Breast epithelium (tissue), 4 donors: ENCODE data around the gene ZNF217. TPM values are rescaled to one million over a fixed set of nuclear protein-coding genes. Genes with fewer than 3 reads are reported as not detected.

Source experiments
- DNase-seq, 2 donors: peaks; one replicate each; pipeline ENCODE4 v3.0.0-alpha.2; 2019; ENCODE audit warnings: low spot score in 2 of 2
- H3K27ac ChIP-seq, 2 donors: fragments of 200-600 bp; sonication (generic) in 1 of 2; one replicate each; pipeline ENCODE4 v1.5.1; 2016 to 2019; ENCODE audit warnings: mild to moderate bottlenecking in 1 of 2
- H3K27me3 ChIP-seq, 2 donors: fragments of 200-600 bp; sonication (generic) in 1 of 2; one replicate each; pipeline versions ENCODE4 v1.5.1 to v1.6.0; 2017 to 2019; ENCODE audit warnings: control low read depth in 1 of 2, mild to moderate bottlenecking in 1 of 2
- H3K36me3 ChIP-seq: fragments of 200-600 bp; one replicate; pipeline ENCODE4 v1.5.1; 2019
- H3K4me1 ChIP-seq, 2 donors: fragments of 200-600 bp; sonication (generic); one replicate each; pipeline ENCODE4 v1.5.1; 2016 to 2019; ENCODE audit warnings: control low read depth in 1 of 2
- H3K4me3 ChIP-seq, 3 donors: fragments of 200-600 bp; sonication (generic); 1 replicate in 2 of 3; 2 replicates in 1 of 3; pipeline ENCODE4 v1.5.1; 2016 to 2019; ENCODE audit warnings: mild to moderate bottlenecking in 3 of 3, moderate library complexity in 2 of 3
- H3K9me3 ChIP-seq, 2 donors: fragments of 200-600 bp; sonication (generic) in 1 of 2; one replicate each; pipeline ENCODE4 v1.5.1; 2016 to 2019; ENCODE audit warnings: control low read depth in 1 of 2
- POLR2A ChIP-seq: fragments of 450-650 bp; IDR thresholded peaks from one replicate; pipeline ENCODE4 v1.6.1; 2016; ENCODE audit warnings: antibody characterized with exemption, mild to moderate bottlenecking, moderate library complexity
- POLR2AphosphoS5 ChIP-seq, 3 donors: sonication (generic); formaldehyde crosslinking; IDR thresholded peaks; one replicate each; pipeline ENCODE4 v1.6.1; 2017; ENCODE audit warnings: antibody characterized with exemption in 3 of 3
- intact Hi-C: fragments of 100-400 bp; cut with DNase I; formaldehyde crosslinking; loops from one replicate; pipeline ENCODE4 v1.15.1; 2023; ENCODE audit warnings: low total_unique reads
- total RNA-seq, 3 donors: library from RNA; depleted of rRNA; stranded (reverse); fragments of >200 nt; gene quantifications; one replicate each; pipeline ENCODE4 v1.1.0, GENCODE V29; 2016
- TF ChIP-seq, protein P1 (sequence below), 3 donors: fragments of 450-650 bp; IDR thresholded peaks; one replicate each; pipeline ENCODE4 v1.5.1; 2016 to 2017; ENCODE audit warnings: antibody characterized with exemption in 3 of 3, mild to moderate bottlenecking in 3 of 3, moderate library complexity in 3 of 3

ZNF217 gene
- total RNA-seq, 3 donors from 2014 or later, result 22.4 to 54.7 (median 48.3) TPM

DNA sequence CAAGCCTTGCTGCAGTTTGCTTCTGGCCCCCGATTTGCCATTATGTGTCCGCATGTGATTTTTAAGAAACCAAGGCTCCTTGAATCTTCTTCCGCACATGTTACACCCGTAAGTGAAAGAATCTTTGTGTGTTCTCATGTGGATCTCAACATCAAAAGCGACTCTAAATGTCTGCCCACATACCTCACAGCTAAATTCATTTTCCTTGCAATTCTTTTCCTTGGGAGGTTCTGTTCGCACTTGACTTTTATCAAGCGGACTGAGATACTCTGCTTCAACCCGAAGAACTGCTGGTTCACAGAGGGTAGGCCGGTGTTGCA lies 11.4 kb downstream of the ZNF217 start:
- Histone ChIP-seq H3K4me1 (peaks cover 0 to 26% of the 10 kb centered on the region in 2 donors), H3K27me3 (no peaks in the 10 kb centered on the region), H3K36me3 (no peaks in the 10 kb centered on the region), H3K4me3 (peak overlapping the region in 2 of 3 donors; percentile 17 to 35), H3K27ac (peak overlapping the region; percentile 84 to 87), H3K9me3 (no peaks in the 10 kb centered on the region)
- TF ChIP-seq POLR2A (no peak), POLR2AphosphoS5 (IDR thresholded peaks at IDR 0.05) (no peak)
- TF ChIP-seq, protein P1, sequence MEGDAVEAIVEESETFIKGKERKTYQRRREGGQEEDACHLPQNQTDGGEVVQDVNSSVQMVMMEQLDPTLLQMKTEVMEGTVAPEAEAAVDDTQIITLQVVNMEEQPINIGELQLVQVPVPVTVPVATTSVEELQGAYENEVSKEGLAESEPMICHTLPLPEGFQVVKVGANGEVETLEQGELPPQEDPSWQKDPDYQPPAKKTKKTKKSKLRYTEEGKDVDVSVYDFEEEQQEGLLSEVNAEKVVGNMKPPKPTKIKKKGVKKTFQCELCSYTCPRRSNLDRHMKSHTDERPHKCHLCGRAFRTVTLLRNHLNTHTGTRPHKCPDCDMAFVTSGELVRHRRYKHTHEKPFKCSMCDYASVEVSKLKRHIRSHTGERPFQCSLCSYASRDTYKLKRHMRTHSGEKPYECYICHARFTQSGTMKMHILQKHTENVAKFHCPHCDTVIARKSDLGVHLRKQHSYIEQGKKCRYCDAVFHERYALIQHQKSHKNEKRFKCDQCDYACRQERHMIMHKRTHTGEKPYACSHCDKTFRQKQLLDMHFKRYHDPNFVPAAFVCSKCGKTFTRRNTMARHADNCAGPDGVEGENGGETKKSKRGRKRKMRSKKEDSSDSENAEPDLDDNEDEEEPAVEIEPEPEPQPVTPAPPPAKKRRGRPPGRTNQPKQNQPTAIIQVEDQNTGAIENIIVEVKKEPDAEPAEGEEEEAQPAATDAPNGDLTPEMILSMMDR (IDR thresholded peaks at IDR 0.05), result no peak
- DNase-seq, result no peak
- intact Hi-C loops, result no loop called here

DNA sequence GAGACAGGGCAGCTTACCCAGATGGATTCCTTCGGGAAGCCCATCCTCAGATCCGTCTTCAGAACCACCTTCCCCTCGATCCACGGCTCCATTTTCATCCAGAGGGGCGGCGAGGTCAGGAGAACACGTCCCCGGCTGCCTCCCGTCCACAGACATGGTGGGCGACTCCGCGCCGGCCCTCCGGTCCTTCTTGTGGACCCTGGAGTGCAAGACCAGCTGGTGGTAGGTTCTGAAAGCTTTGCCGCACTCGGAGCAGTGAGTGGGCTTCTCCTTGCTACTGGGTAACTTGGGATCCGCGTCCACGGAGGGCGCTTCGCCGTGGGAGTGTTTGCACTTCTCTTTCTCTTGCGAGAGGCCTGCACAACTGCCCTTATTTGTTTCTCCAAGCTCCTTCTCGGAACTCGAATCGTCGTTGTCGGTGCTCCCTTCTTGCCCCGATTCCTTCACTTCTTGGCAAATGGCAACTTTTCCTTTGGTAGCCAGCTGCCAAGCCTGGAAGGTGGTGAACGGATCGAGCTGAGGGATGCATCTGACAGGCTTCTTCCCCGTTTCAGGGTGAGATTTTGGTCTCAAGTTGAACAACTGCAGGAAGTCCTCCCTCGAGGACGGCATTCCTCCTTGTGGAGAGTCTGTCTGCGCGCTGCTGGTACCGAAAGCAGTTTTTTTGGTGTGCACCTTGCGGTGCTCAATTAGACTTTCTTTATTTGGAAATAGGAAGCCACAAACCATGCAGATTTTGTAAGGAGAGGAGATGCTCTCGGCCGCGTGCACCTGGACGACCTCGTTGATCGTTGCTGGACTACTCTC lies 12.0 kb downstream of the ZNF217 start:
- TF ChIP-seq POLR2AphosphoS5 (IDR thresholded peaks at IDR 0.05) (no peak), POLR2A (no peak)
- TF ChIP-seq, protein P1 (IDR thresholded peaks at IDR 0.05), result no peak
- DNase-seq, result peak in 1 of 2 donors; percentile 48
- Histone ChIP-seq H3K9me3 (no peaks in the 10 kb centered on the region), H3K4me1 (peaks cover 0 to 26% of the 10 kb centered on the region in 2 donors), H3K36me3 (no peaks in the 10 kb centered on the region), H3K27ac (peak overlapping the region; percentile 84 to 87), H3K4me3 (peak overlapping the region in 2 of 3 donors; percentile 17 to 35), H3K27me3 (no peaks in the 10 kb centered on the region)
- intact Hi-C loops, result no loop called here

DNA sequence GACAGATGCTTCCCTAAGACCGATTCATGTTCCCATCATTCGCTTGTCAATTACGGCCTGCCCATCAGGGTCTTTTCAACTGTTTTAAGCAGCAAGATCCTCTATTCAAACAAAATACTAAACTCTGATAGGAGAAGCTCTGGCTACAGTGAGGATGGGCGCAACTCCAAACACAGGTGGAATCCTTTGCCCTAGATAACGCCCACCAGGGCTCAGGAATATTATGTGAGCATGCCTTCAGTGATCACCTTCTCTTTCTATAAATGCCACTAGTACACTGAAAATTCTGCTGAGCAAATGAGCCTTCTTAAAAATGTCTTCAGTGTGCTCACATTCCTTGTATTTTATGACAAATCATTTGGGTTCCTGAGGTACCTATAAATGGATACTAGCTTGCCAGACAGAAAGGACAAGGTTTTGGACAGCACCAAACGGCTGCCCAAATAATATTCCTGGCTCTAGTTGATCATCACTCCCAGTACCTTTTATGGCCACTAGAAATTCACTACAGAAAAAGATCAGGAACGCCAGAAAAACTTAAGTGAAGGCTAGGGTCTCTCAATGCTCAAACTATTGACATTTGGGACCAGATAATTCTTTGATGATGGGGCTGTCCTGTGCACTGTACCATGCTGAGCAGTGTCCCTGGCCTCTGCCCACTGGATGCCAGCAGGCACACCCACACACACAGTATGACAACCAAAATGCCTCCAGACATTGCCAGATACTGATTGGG lies 13.1 kb downstream of the ZNF217 start:
- intact Hi-C loops, result no loop called here
- TF ChIP-seq, protein P1 (IDR thresholded peaks at IDR 0.05), result peak; percentile 38 to 57 (median 45)
- no peak for TF ChIP-seq POLR2AphosphoS5 (IDR thresholded peaks at IDR 0.05)
- peaks cover 0 to 26% of the 10 kb centered on the region in 2 donors for H3K4me1 ChIP-seq
- no peaks in the 10 kb centered on the region for H3K9me3 ChIP-seq
- H3K36me3 ChIP-seq, result no peaks in the 10 kb centered on the region
- H3K27me3 ChIP-seq, result no peaks in the 10 kb centered on the region
- H3K27ac ChIP-seq, result peak overlapping the region; percentile 79 to 84
- H3K4me3 ChIP-seq, result peak overlapping the region in 2 of 3 donors; percentile 24 to 40
- peak in 1 of 2 donors; percentile 17 for DNase-seq

DNA sequence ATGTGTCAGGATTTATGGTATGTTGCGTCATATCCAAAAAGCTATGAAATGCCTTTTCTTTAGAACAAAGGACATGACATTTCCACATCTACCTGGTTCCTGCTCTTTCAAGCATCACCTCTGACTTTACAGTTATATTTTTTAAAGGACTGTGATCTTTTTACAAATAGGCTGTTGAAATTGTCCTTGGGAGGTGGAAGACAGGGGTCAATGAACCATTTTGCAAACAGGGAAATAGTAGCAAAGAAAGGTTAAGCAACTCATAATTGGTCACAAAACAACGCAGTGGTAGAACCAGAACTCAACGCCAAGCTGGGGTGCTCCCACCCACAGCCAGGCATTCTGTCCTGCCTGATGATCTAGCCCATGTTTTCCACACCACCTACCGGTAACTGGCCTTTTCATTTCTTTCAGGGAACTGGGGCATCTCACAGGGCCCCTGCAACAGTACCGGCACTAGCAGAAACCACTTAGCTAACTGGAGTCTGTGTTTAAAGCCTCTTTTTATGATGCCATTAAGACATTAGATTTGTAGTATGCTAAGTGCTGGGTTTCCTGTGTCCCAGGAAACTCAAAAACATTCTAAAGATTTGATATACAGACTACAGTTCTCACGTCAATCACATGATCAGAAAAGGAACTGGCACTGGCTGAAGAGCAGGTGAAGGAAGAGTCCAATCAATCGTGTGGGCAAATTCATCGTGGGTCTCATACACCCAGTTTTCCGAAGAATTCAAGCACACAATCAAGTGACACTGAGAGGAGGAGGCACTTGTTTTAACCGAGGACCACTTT lies 13.9 kb downstream of the ZNF217 start:
- Histone ChIP-seq H3K4me1 (peaks cover 0 to 26% of the 10 kb centered on the region in 2 donors), H3K36me3 (no peaks in the 10 kb centered on the region), H3K27me3 (no peaks in the 10 kb centered on the region), H3K4me3 (peak overlapping the region in 2 of 3 donors; percentile 24 to 40), H3K27ac (peak overlapping the region; percentile 79 to 84), H3K9me3 (no peaks in the 10 kb centered on the region)
- TF ChIP-seq, protein P1 (IDR thresholded peaks at IDR 0.05), result no peak
- no peak for TF ChIP-seq POLR2A
- peak in 1 of 3 donors; percentile 71 for TF ChIP-seq POLR2AphosphoS5 (IDR thresholded peaks at IDR 0.05)
- intact Hi-C loops, result loop anchor here (10.0 kb wide), 1 partner anchor 365 kb away; no protein-coding TSS in a partner anchor
- DNase-seq, result peak in 1 of 2 donors; percentile 25
